Caco-2 (cell line): Measurements from ENCODE around the gene ASXL1. TPM values are rescaled to one million over a fixed set of nuclear protein-coding genes. Genes with fewer than 3 reads are reported as not detected.
A peak's percentile ranks its signal among the peaks of the same experiment; 100 is the strongest.

Experiments used
- BruUV-seq: library from RNA; stranded (reverse); fragments of 400-500 nt; replicated peaks from 2 replicates; lab custom pipeline; 2021; lab: Mats Ljungman, UMichigan
- CTCF ChIA-PET: fragments of 300-600 bp; sonication (Branson Sonifier 250); formaldehyde crosslinking; loops from one replicate; lab custom pipeline; 2022; ENCODE audit warnings: antibody characterized with exemption; lab: Charles Lee
- POLR2A ChIA-PET: fragments of 300-600 bp; sonication (Branson Sonifier 250); formaldehyde crosslinking; loops from one replicate; lab custom pipeline; 2022; ENCODE audit warnings: antibody characterized with exemption; lab: Charles Lee
- DNase-seq, 2 experiments: peaks; one replicate each; pipeline versions ENCODE4 v3.0.0 to v3.0.0-alpha.2; 2020 to 2022
- H3K27me3 ChIP-seq: replicated peaks from 2 replicates; pipeline ENCODE4 v1.6.0; 2011; ENCODE audit warnings: low read length; ENCODE audit not compliant: control insufficient read depth, insufficient read depth
- H3K36me3 ChIP-seq: 2 replicates; pipeline ENCODE4 v1.5.1; 2011; ENCODE audit warnings: low read length; ENCODE audit not compliant: control insufficient read depth, insufficient read depth
- H3K4me1 ChIP-seq: fragments of 250-450 bp; sonication (Bioruptor Pico); 2 replicates; pipeline ENCODE4 v1.5.1; 2020; ENCODE audit warnings: mild to moderate bottlenecking
- H3K4me3 ChIP-seq: 2 replicates; pipeline ENCODE4 v1.5.1; 2011; ENCODE audit warnings: low read depth, mild to moderate bottlenecking, control low read depth, low read length
- H3K9me3 ChIP-seq: fragments of 250-450 bp; sonication (Bioruptor Pico); 2 replicates; pipeline ENCODE4 v1.5.1; 2020; ENCODE audit warnings: mild to moderate bottlenecking, moderate library complexity
- H3K27ac Mint-ChIP-seq: one replicate; pipeline ENCODE4 v1.8.0; 2022; ENCODE audit warnings: mixed read lengths; ENCODE audit not compliant: unreplicated experiment
- H3K27me3 Mint-ChIP-seq: one replicate; pipeline ENCODE4 v1.8.0; 2022; ENCODE audit warnings: mixed read lengths; ENCODE audit not compliant: insufficient read depth, unreplicated experiment
- H3K36me3 Mint-ChIP-seq: one replicate; pipeline ENCODE4 v1.8.0; 2022; ENCODE audit warnings: mild to moderate bottlenecking, mixed read lengths; ENCODE audit not compliant: insufficient read depth, unreplicated experiment
- H3K4me1 Mint-ChIP-seq: one replicate; pipeline ENCODE4 v1.8.0; 2022; ENCODE audit warnings: low read depth, mixed read lengths; ENCODE audit not compliant: unreplicated experiment
- H3K4me3 Mint-ChIP-seq: one replicate; pipeline ENCODE4 v1.8.0; 2022; ENCODE audit warnings: mild to moderate bottlenecking, moderate library complexity, mixed read lengths; ENCODE audit not compliant: unreplicated experiment
- H3K9me3 Mint-ChIP-seq: one replicate; pipeline ENCODE4 v1.8.0; 2022; ENCODE audit warnings: mixed read lengths; ENCODE audit not compliant: unreplicated experiment
- intact Hi-C: fragments of 100-400 bp; cut with micrococcal nuclease; formaldehyde crosslinking; loops from one replicate; pipeline ENCODE4 v1.10.0; 2022; ENCODE audit not compliant: unreplicated experiment
- total RNA-seq: library from RNA; stranded (reverse); gene quantifications from 2 replicates; pipeline ENCODE4 v1.2.3, GENCODE V29; 2022
- TF ChIP-seq, protein P1 (sequence below), 2 experiments: fragments of 200-600 bp in 1 of 2; IDR thresholded peaks; 1 replicate in 1 of 2; 2 replicates in 1 of 2; pipeline versions ENCODE4 v1.5.1 to v1.8.0; 2011 to 2022; ENCODE audit warnings: antibody characterized with exemption in 1 of 2, control low read depth in 1 of 2, inconsistent platforms in 1 of 2, low read depth in 1 of 2, low read length in 1 of 2, mild to moderate bottlenecking in 1 of 2, moderate library complexity in 1 of 2; ENCODE audit not compliant: insufficient read depth in 1 of 2, severe bottlenecking in 1 of 2, unreplicated experiment in 1 of 2

ASXL1 gene
- total RNA-seq, 1 experiment from 2014 or later, result 226 TPM

- Mint-ChIP-seq H3K27me3 (no peaks in the 10 kb centered on the region), H3K4me3 (no peak overlapping the region), H3K4me1 (peaks cover 6% of the 10 kb centered on the region), H3K36me3 (peaks cover 41% of the 10 kb centered on the region), H3K9me3 (no peaks in the 10 kb centered on the region), H3K27ac (peak overlapping the region; percentile 77)
- no peak for DNase-seq
- TF ChIP-seq, protein P1, sequence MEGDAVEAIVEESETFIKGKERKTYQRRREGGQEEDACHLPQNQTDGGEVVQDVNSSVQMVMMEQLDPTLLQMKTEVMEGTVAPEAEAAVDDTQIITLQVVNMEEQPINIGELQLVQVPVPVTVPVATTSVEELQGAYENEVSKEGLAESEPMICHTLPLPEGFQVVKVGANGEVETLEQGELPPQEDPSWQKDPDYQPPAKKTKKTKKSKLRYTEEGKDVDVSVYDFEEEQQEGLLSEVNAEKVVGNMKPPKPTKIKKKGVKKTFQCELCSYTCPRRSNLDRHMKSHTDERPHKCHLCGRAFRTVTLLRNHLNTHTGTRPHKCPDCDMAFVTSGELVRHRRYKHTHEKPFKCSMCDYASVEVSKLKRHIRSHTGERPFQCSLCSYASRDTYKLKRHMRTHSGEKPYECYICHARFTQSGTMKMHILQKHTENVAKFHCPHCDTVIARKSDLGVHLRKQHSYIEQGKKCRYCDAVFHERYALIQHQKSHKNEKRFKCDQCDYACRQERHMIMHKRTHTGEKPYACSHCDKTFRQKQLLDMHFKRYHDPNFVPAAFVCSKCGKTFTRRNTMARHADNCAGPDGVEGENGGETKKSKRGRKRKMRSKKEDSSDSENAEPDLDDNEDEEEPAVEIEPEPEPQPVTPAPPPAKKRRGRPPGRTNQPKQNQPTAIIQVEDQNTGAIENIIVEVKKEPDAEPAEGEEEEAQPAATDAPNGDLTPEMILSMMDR (IDR thresholded peaks at IDR 0.05; ENCODE audit: insufficient read depth in 1 of 2, low read depth in 1 of 2, low read length in 1 of 2, severe bottlenecking in 1 of 2, unreplicated experiment in 1 of 2), result no peak
- POLR2A ChIA-PET, result no interaction called here
- intact Hi-C loops, result no loop called here
- H3K27me3 ChIP-seq, result no peaks in the 10 kb centered on the region
- H3K9me3 ChIP-seq, result no peaks in the 10 kb centered on the region
- CTCF ChIA-PET, result interaction anchor here (0.6 to 0.7 kb wide), 2 partner anchors 50 to 57 kb away, joined by 3 to 4 read pairs; no protein-coding TSS in a partner anchor
- H3K36me3 ChIP-seq, result no peaks in the 10 kb centered on the region
- no TSS peak for BruUV-seq
- no peaks in the 10 kb centered on the region for H3K4me1 ChIP-seq
- H3K4me3 ChIP-seq, result no peak overlapping the region
These were observed 63.2 kb downstream of the ASXL1 start for GRCh38 chr20:32421290-32421689.

DNA sequence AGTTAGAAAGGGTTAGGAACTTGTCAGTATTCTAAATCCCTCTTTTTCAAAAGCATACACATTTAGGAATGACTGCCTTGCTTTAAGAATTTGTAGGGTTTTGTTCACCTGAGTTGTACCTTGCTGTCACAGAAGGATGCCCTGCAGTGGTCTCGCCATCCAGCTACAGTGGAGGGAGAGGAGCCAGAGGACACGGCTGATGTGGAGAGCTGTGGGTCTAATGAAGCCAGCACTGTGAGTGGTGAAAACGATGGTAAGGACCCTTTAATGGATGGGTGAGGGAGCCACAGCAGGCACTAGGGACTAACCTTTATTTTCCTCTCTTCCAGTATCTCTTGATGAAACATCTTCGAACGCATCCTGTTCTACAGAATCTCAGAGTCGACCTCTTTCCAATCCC is 69.9 kb downstream of the ASXL1 start:
- Histone ChIP-seq H3K9me3 (no peaks in the 10 kb centered on the region), H3K4me3 (no peak overlapping the region), H3K27me3 (no peaks in the 10 kb centered on the region), H3K4me1 (no peaks in the 10 kb centered on the region), H3K36me3 (peaks cover 15% of the 10 kb centered on the region)
- CTCF ChIA-PET, result no interaction called here
- Mint-ChIP-seq H3K36me3 (peaks cover 70% of the 10 kb centered on the region), H3K27ac (no peak overlapping the region), H3K4me1 (peaks cover 7% of the 10 kb centered on the region), H3K9me3 (no peaks in the 10 kb centered on the region), H3K4me3 (no peak overlapping the region), H3K27me3 (no peaks in the 10 kb centered on the region)
- TF ChIP-seq, protein P1 (IDR thresholded peaks at IDR 0.05; ENCODE audit: insufficient read depth in 1 of 2, low read depth in 1 of 2, low read length in 1 of 2, severe bottlenecking in 1 of 2, unreplicated experiment in 1 of 2), result no peak
- no peak for DNase-seq
- BruUV-seq, result no TSS peak
- intact Hi-C loops, result no loop called here
- POLR2A ChIA-PET, result interaction anchor here (0.6 kb wide), 1 partner anchor 1089 kb away, joined by 5 read pairs; no protein-coding TSS in a partner anchor

DNA sequence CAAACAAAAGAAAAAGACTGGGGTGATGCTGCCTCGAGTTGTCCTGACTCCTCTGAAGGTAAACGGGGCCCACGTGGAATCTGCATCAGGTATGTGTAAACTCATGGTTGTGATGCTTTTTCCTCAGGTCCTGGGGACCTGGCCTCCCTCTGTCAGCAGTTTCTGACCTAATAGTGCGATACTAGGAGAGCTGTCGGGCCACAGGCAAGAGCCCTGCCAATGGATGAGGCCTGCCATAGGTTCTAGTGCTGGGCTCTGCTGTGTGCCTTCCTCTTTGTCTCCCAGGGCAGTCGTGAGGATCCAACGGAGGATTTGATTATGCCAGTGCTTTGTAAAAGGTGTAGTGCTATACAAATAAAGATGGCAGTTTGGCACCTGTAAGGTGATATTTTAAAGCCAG is 71.2 kb downstream of the ASXL1 start:
- ChIA-PET POLR2A (no interaction called here), CTCF (no interaction called here)
- TF ChIP-seq, protein P1 (IDR thresholded peaks at IDR 0.05; ENCODE audit: insufficient read depth in 1 of 2, low read depth in 1 of 2, low read length in 1 of 2, severe bottlenecking in 1 of 2, unreplicated experiment in 1 of 2), result no peak
- Histone ChIP-seq H3K27me3 (no peaks in the 10 kb centered on the region), H3K4me1 (no peaks in the 10 kb centered on the region), H3K4me3 (no peak overlapping the region), H3K36me3 (peaks cover 21% of the 10 kb centered on the region), H3K9me3 (no peaks in the 10 kb centered on the region)
- Mint-ChIP-seq H3K36me3 (peaks cover 83% of the 10 kb centered on the region), H3K4me3 (no peak overlapping the region), H3K27ac (no peak overlapping the region), H3K27me3 (no peaks in the 10 kb centered on the region), H3K9me3 (no peaks in the 10 kb centered on the region), H3K4me1 (peaks cover 7% of the 10 kb centered on the region)
- DNase-seq, result no peak
- no TSS peak for BruUV-seq
- intact Hi-C loops, result no loop called here
